GM12878 (cell line): ENCODE results near the gene SUPT3H. TPM values are rescaled to one million over a fixed set of nuclear protein-coding genes. Genes with fewer than 3 reads are reported as not detected.

Experiments
- ATF3 ChIP-seq: IDR thresholded peaks from 2 replicates; pipeline ENCODE4 v1.6.1; 2011; ENCODE audit warnings: low read depth, mild to moderate bottlenecking, low read length, moderate library complexity, borderline replicate concordance; ENCODE audit errors: extremely low read depth
- CBX5 ChIP-seq: sonication (generic); IDR thresholded peaks from 2 replicates; pipeline ENCODE4 v1.6.1; 2016; ENCODE audit warnings: low read depth, moderate library complexity, mild to moderate bottlenecking, inconsistent platforms
- MYB ChIP-seq: fragments of 150-350 bp; IDR thresholded peaks from 2 replicates; pipeline ENCODE4 v1.6.1; 2014; ENCODE audit warnings: mild to moderate bottlenecking, low read depth, low read length, borderline replicate concordance
- NFIC ChIP-seq: IDR thresholded peaks from 2 replicates; pipeline ENCODE4 v1.6.1; 2012; ENCODE audit warnings: low read depth, mild to moderate bottlenecking, inconsistent platforms, low read length, moderate library complexity
- PBX3 ChIP-seq: IDR thresholded peaks from 2 replicates; pipeline ENCODE4 v1.6.1; 2011; ENCODE audit warnings: mild to moderate bottlenecking, low read depth, low read length, moderate library complexity; ENCODE audit not compliant: insufficient replicate concordance
- PRDM15 ChIP-seq: fragments of 450-650 bp; formaldehyde crosslinking; IDR thresholded peaks from 2 replicates; pipeline ENCODE4 v1.4.0; 2020; ENCODE audit warnings: mild to moderate bottlenecking, moderate library complexity
- RELB ChIP-seq: fragments of 450-650 bp; IDR thresholded peaks from 2 replicates; pipeline ENCODE4 v1.6.1; 2017; ENCODE audit warnings: low read depth, mild to moderate bottlenecking, moderate library complexity
- RUNX3 ChIP-seq: IDR thresholded peaks from 2 replicates; pipeline ENCODE4 v1.6.1; 2012; ENCODE audit warnings: low read length, inconsistent platforms
- WRNIP1 ChIP-seq: IDR thresholded peaks from 2 replicates; pipeline ENCODE4 v1.6.1; 2011; ENCODE audit warnings: low read depth, low read length, improper control_type of control experiment, borderline replicate concordance
- ZBED1 ChIP-seq: IDR thresholded peaks from 2 replicates; pipeline ENCODE4 v1.6.1; 2016; ENCODE audit warnings: borderline replicate concordance
- ZNF207 ChIP-seq: fragments of 450-650 bp; IDR thresholded peaks from 2 replicates; pipeline ENCODE4 v1.6.1; 2014; ENCODE audit warnings: antibody characterized with exemption, mild to moderate bottlenecking, borderline replicate concordance
- polyA plus RNA-seq, 11 experiments: library from polyadenylated mRNA; depleted of rRNA in 4 of 11; unstranded in 6 of 11; stranded (reverse) in 5 of 11; fragments of >200 nt; fragmentation: Nextera tagmentation in 4 of 11; fragmentation: Illumina TruSeq in 1 of 11; extraction: Ambion mirVana in 4 of 11; extraction: Trizol in 1 of 11; gene quantifications; 1 replicate in 1 of 11; 2 replicates in 10 of 11; pipeline versions ENCODE4 v1.2.1 to v1.2.3, GENCODE V29; 2011 to 2016; ENCODE audit warnings: inconsistent platforms in 2 of 11, missing spikeins in 2 of 11, low read depth in 1 of 11
- total RNA-seq, 4 experiments: library from RNA; depleted of rRNA in 3 of 4; stranded (reverse); fragments of >200 nt in 3 of 4; fragmentation: Illumina TruSeq in 1 of 4; extraction: Trizol in 1 of 4; gene quantifications; 2 replicates each; pipeline versions ENCODE4 v1.2.1 to v1.2.3, GENCODE V29; 2013 to 2021

Gene SUPT3H
- total and polyA plus RNA-seq, 10 of the 15 experiments (the other 5 are each of a cell fraction or from before 2014, with no cell fraction given), result 0.51 to 3.7 (median 2.0) TPM

- TF ChIP-seq RELB (no peak), MYB (no peak), ZNF207 (no peak), ZBED1 (no peak), WRNIP1 (no peak), NFIC (no peak), CBX5 (no peak), RUNX3 (no peak), ATF3 (no peak), PBX3 (no peak), PRDM15 (CRISPR knock-in tag) (no peak)
Measured at GRCh38 chr6:45127185-45127584, 250.5 kb downstream of the SUPT3H start (continued).
